ES-I3 (cell line): Measurements from ENCODE around the gene TEX35.

Source experiments
- H3K36me3 ChIP-seq: 2 replicates; pipeline ENCODE4 v1.6.1; 2013; ENCODE audit warnings: mild to moderate bottlenecking, low read length, control low read depth, moderate library complexity; ENCODE audit not compliant: insufficient read depth
- H3K4me1 ChIP-seq: 2 replicates; pipeline ENCODE4 v1.6.1; 2013; ENCODE audit warnings: mild to moderate bottlenecking, control low read depth, low read length; ENCODE audit not compliant: insufficient read depth
- H3K9ac ChIP-seq: 2 replicates; pipeline ENCODE4 v1.6.1; 2013; ENCODE audit warnings: low read depth, mild to moderate bottlenecking, low read length, moderate library complexity
- H3K9me3 ChIP-seq: 2 replicates; pipeline ENCODE4 v1.6.1; 2013; ENCODE audit warnings: mild to moderate bottlenecking, low read length, moderate library complexity; ENCODE audit not compliant: control insufficient read depth, insufficient read depth

TEX35 gene

GRCh38 chr1:178487070-178487615 is 25.8 kb upstream of the TEX35 start:
- no peaks in the 10 kb centered on the region for H3K4me1 ChIP-seq

GRCh38 chr1:178488393-178488792 is 24.5 kb upstream of the TEX35 start:
- Histone ChIP-seq H3K4me1 (no peaks in the 10 kb centered on the region), H3K36me3 (no peaks in the 10 kb centered on the region), H3K9me3 (no peaks in the 10 kb centered on the region), H3K9ac (no peak overlapping the region)

More at GRCh38 chr1:178487070-178487615, 25.8 kb upstream of the TEX35 start:
- no peak overlapping the region for H3K9ac ChIP-seq
- no peaks in the 10 kb centered on the region for H3K36me3 ChIP-seq
- no peaks in the 10 kb centered on the region for H3K9me3 ChIP-seq

GRCh38 chr1:178489399-178489798 is 23.5 kb upstream of the TEX35 start:
- Histone ChIP-seq H3K9ac (no peak overlapping the region), H3K36me3 (no peaks in the 10 kb centered on the region), H3K9me3 (no peaks in the 10 kb centered on the region), H3K4me1 (no peaks in the 10 kb centered on the region)

- Histone ChIP-seq H3K4me1 (no peaks in the 10 kb centered on the region), H3K36me3 (no peaks in the 10 kb centered on the region), H3K9me3 (no peaks in the 10 kb centered on the region), H3K9ac (no peak overlapping the region)
These were observed 22.8 kb upstream of the TEX35 start for GRCh38 chr1:178490136-178490535.

- Histone ChIP-seq H3K36me3 (no peaks in the 10 kb centered on the region), H3K4me1 (no peaks in the 10 kb centered on the region), H3K9ac (no peak overlapping the region), H3K9me3 (no peaks in the 10 kb centered on the region)
These were observed 21.9 kb upstream of the TEX35 start for GRCh38 chr1:178490967-178491366.

- Histone ChIP-seq H3K4me1 (no peaks in the 10 kb centered on the region), H3K36me3 (no peaks in the 10 kb centered on the region), H3K9ac (no peak overlapping the region), H3K9me3 (no peaks in the 10 kb centered on the region)
These were observed 21.2 kb upstream of the TEX35 start for GRCh38 chr1:178491721-178492120.

GRCh38 chr1:178492341-178492740 is 20.6 kb upstream of the TEX35 start:
- no peak overlapping the region for H3K9ac ChIP-seq
- no peaks in the 10 kb centered on the region for H3K4me1 ChIP-seq
- no peaks in the 10 kb centered on the region for H3K36me3 ChIP-seq
- no peaks in the 10 kb centered on the region for H3K9me3 ChIP-seq

- H3K4me1 ChIP-seq, result no peaks in the 10 kb centered on the region
- no peaks in the 10 kb centered on the region for H3K9me3 ChIP-seq
- H3K36me3 ChIP-seq, result no peaks in the 10 kb centered on the region
- H3K9ac ChIP-seq, result no peak overlapping the region
These were observed 19.6 kb upstream of the TEX35 start for GRCh38 chr1:178493301-178493741.

GRCh38 chr1:178494569-178494971 is 18.3 kb upstream of the TEX35 start:
- no peaks in the 10 kb centered on the region for H3K9me3 ChIP-seq
- H3K9ac ChIP-seq, result no peak overlapping the region
- no peaks in the 10 kb centered on the region for H3K36me3 ChIP-seq
- no peaks in the 10 kb centered on the region for H3K4me1 ChIP-seq

- Histone ChIP-seq H3K36me3 (no peaks in the 10 kb centered on the region), H3K4me1 (no peaks in the 10 kb centered on the region), H3K9me3 (no peaks in the 10 kb centered on the region), H3K9ac (no peak overlapping the region)
These were observed 17.8 kb upstream of the TEX35 start for GRCh38 chr1:178495158-178495557.

GRCh38 chr1:178495741-178496409 is 17.0 kb upstream of the TEX35 start:
- no peaks in the 10 kb centered on the region for H3K9me3 ChIP-seq
- H3K36me3 ChIP-seq, result no peaks in the 10 kb centered on the region
- no peak overlapping the region for H3K9ac ChIP-seq
- H3K4me1 ChIP-seq, result no peaks in the 10 kb centered on the region

- no peaks in the 10 kb centered on the region for H3K4me1 ChIP-seq
- H3K9ac ChIP-seq, result no peak within 1 kb of the TSS
- no peaks in the 10 kb centered on the region for H3K36me3 ChIP-seq
- H3K9me3 ChIP-seq, result no peaks in the 10 kb centered on the region
These were observed 16.3 kb upstream of the TEX35 start, which contains the start of gene CLEC20A for GRCh38 chr1:178496410-178497135. Gene CLEC20A (minus strand): TSS chr1:178496964. CDS start chr1:178496939, 25 bp downstream.

GRCh38 chr1:178497903-178498478 is 14.9 kb upstream of the TEX35 start:
- Histone ChIP-seq H3K9me3 (no peaks in the 10 kb centered on the region), H3K9ac (no peak overlapping the region), H3K4me1 (no peaks in the 10 kb centered on the region), H3K36me3 (no peaks in the 10 kb centered on the region)

- no peaks in the 10 kb centered on the region for H3K36me3 ChIP-seq
- H3K9me3 ChIP-seq, result no peaks in the 10 kb centered on the region
- H3K4me1 ChIP-seq, result no peaks in the 10 kb centered on the region
These were observed 13.8 kb upstream of the TEX35 start for GRCh38 chr1:178498896-178499675.

More at GRCh38 chr1:178498896-178499675, 13.8 kb upstream of the TEX35 start:
- H3K9ac ChIP-seq, result no peak overlapping the region
